ENCODE results near the gene MYO5B.
"Not testable (repeated sequence)": the region's sequence is repeated elsewhere in the genome, so short reads cannot be mapped to it uniquely, and the experiment has no call there.

The MYO5B gene

GRCh38 chr18:49808553-49809191 lies 386.3 kb downstream of the MYO5B start:
- not testable (repeated sequence) for DNase-seq (ENCODE audit: low read depth in 1 of 2, low spot score in 1 of 2)

GRCh38 chr18:49804096-49804495 lies 390.9 kb downstream of the MYO5B start:
- DNase-seq (ENCODE audit: low read depth in 1 of 2, low spot score in 1 of 2), result no peak

GRCh38 chr18:49802623-49803022 lies 392.3 kb downstream of the MYO5B start:
- no peak for DNase-seq (ENCODE audit: low read depth in 1 of 2, low spot score in 1 of 2)

- not testable (repeated sequence) for DNase-seq (ENCODE audit: low read depth in 1 of 2, low spot score in 1 of 2)
Measured at GRCh38 chr18:49800491-49800890, 394.5 kb downstream of the MYO5B start.

GRCh38 chr18:49799806-49800205 lies 395.1 kb downstream of the MYO5B start:
- not testable (repeated sequence) for DNase-seq (ENCODE audit: low read depth in 1 of 2, low spot score in 1 of 2)

- DNase-seq (ENCODE audit: low read depth in 1 of 2, low spot score in 1 of 2), result no peak
Measured at GRCh38 chr18:49798001-49798400, 396.9 kb downstream of the MYO5B start.

- DNase-seq (ENCODE audit: low read depth in 1 of 2, low spot score in 1 of 2), result no peak
Measured at GRCh38 chr18:49795612-49796552, 399.1 kb downstream of the MYO5B start.

GRCh38 chr18:49794743-49795142 lies 400.2 kb downstream of the MYO5B start:
- no peak for DNase-seq (ENCODE audit: low read depth in 1 of 2, low spot score in 1 of 2)

GRCh38 chr18:49789560-49790134 lies 405.3 kb downstream of the MYO5B start:
- DNase-seq (ENCODE audit: low read depth in 1 of 2, low spot score in 1 of 2), result not testable (repeated sequence)

GRCh38 chr18:49788327-49788898 lies 406.5 kb downstream of the MYO5B start:
- no peak for DNase-seq (ENCODE audit: low read depth in 1 of 2, low spot score in 1 of 2)

- DNase-seq (ENCODE audit: low read depth in 1 of 2, low spot score in 1 of 2), result no peak
Measured at GRCh38 chr18:49786019-49786720, 408.8 kb downstream of the MYO5B start.

- no peak for DNase-seq (ENCODE audit: low read depth in 1 of 2, low spot score in 1 of 2)
Measured at GRCh38 chr18:49784427-49785185, 410.3 kb downstream of the MYO5B start.

GRCh38 chr18:49783631-49784030 lies 411.3 kb downstream of the MYO5B start:
- DNase-seq (ENCODE audit: low read depth in 1 of 2, low spot score in 1 of 2), result not testable (repeated sequence)

- no peak for DNase-seq (ENCODE audit: low read depth in 1 of 2, low spot score in 1 of 2)
Measured at GRCh38 chr18:49778826-49779465, 416.0 kb downstream of the MYO5B start.

Data from activated T-helper 1 cell treated with anti-CD3 and anti-CD28 coated beads, Interleukin-2, amount 50 U/mL, for 16 hours (primary cell).